PFSK-1 (cell line): ENCODE results near the gene HFM1.

Experiments
- POLR2AphosphoS5 ChIP-seq: IDR thresholded peaks from 2 replicates; pipeline ENCODE4 v1.6.1; 2012; ENCODE audit warnings: low read depth, mild to moderate bottlenecking, control low read depth, low read length, moderate library complexity
- SIN3A ChIP-seq: IDR thresholded peaks from 2 replicates; pipeline ENCODE4 v1.6.1; 2012; ENCODE audit warnings: mild to moderate bottlenecking, low read length, moderate library complexity, borderline replicate concordance; ENCODE audit not compliant: insufficient read depth
- TAF1 ChIP-seq: IDR thresholded peaks from 2 replicates; pipeline ENCODE4 v1.6.1; 2012; ENCODE audit warnings: low read length, control low read depth, borderline replicate concordance; ENCODE audit not compliant: insufficient read depth

GRCh38 chr1:91402023-91402422, 2.6 kb downstream of the HFM1 start:
- no peak for TF ChIP-seq TAF1
- TF ChIP-seq POLR2AphosphoS5, result no peak
- TF ChIP-seq SIN3A, result no peak
